ENCODE measurements around the gene MYPN. TPM values are rescaled to one million over a fixed set of nuclear protein-coding genes. Genes with fewer than 3 reads are reported as not detected.

MYPN gene
- polyA plus RNA-seq, 6 donors from 2014 or later, result not detected

DNA sequence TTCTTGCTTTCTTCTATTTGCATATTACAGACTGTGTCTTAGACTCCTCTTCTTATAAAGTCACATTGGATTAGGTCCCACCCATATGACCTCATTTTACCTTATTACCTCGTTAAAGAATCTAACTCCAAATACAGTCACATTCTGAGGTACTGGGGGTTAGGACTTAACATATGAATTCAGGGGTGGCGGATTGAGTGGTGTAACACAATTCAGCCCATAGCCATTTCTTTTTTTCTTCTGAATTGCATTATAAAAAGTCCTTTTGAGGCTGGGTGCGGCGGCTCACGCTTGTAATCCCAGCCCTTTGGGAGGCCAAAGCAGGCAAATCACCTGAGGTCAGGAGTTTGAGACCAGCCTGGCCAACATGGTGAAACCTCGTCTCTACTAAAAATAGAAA is 27.4 kb upstream of the MYPN start:
- H3K9me3 Mint-ChIP-seq, result no peaks in the 10 kb centered on the region
- DNase-seq (no peak), ATAC-seq (ENCODE audit: low read depth in 2 of 2) (no peak)
- H3K4me1 Mint-ChIP-seq, result no peaks in the 10 kb centered on the region
- no peak overlapping the region for H3K4me3 Mint-ChIP-seq
- H3K27ac Mint-ChIP-seq, result no peak overlapping the region
- no peaks in the 10 kb centered on the region for H3K36me3 Mint-ChIP-seq
- H3K27me3 Mint-ChIP-seq, result peaks cover 4 to 7% (median 5%) of the 10 kb centered on the region in 3 donors

DNA sequence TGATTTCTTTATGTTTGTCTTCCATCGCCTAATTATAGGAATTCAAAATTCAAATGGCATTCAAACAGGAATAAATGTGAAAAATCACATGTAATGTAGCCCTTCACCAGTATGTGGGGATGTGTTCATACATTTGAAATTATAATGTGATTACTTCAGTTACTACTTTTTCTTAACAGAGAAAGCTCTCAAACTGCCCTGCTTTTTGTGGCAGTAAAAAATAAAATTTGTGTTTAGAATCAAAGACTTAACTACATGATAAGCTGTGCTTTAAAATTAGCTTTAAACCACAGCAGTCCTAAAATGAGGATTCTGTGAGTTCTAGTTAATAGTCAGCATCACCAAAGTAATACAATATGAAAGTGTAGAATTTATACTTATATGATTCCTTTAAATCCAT is 26.4 kb upstream of the MYPN start:
- no peaks in the 10 kb centered on the region for H3K36me3 Mint-ChIP-seq
- DNase-seq (no peak), ATAC-seq (ENCODE audit: low read depth in 2 of 2) (no peak)
- H3K27ac Mint-ChIP-seq, result peak overlapping the region in 1 of 6 donors; percentile 13
- H3K9me3 Mint-ChIP-seq, result no peaks in the 10 kb centered on the region
- H3K27me3 Mint-ChIP-seq, result peaks cover 8 to 12% (median 11%) of the 10 kb centered on the region in 3 donors
- H3K4me3 Mint-ChIP-seq, result no peak overlapping the region
- no peaks in the 10 kb centered on the region for H3K4me1 Mint-ChIP-seq

GRCh38 chr10:68083953-68084352 is 25.3 kb upstream of the MYPN start:
- Mint-ChIP-seq H3K27ac (no peak overlapping the region), H3K4me3 (no peak overlapping the region), H3K36me3 (no peaks in the 10 kb centered on the region), H3K4me1 (no peaks in the 10 kb centered on the region), H3K9me3 (peaks cover 0 to 3% (median 0%) of the 10 kb centered on the region in 7 donors), H3K27me3 (peaks cover 8 to 19% (median 15%) of the 10 kb centered on the region in 3 donors)
- DNase-seq (no peak), ATAC-seq (ENCODE audit: low read depth in 2 of 2) (no peak)

DNA sequence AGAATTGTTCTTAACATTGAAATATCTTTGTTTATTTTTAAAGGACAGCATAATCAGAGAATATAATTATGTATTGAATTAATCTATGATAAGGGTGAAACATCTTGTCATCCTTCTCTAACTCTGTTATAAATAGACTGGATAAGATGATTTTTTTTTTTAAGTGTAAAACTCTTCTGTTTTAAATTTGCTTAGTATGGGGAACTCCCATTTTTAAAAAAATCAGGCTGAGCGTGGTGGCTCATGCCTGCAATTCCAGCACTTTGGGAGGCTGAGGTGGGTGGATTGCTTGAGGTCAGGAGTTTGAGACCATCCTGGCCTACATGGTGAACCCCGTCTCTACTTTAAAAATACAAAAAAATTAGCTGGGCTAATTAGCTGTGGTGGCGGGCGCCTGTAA is 24.8 kb upstream of the MYPN start:
- peaks cover 0 to 3% (median 0%) of the 10 kb centered on the region in 7 donors for H3K9me3 Mint-ChIP-seq
- H3K36me3 Mint-ChIP-seq, result no peaks in the 10 kb centered on the region
- ATAC-seq (ENCODE audit: low read depth in 2 of 2) (no peak), DNase-seq (no peak)
- H3K4me3 Mint-ChIP-seq, result no peak overlapping the region
- H3K27me3 Mint-ChIP-seq, result peaks cover 8 to 19% (median 15%) of the 10 kb centered on the region in 3 donors
- H3K4me1 Mint-ChIP-seq, result no peaks in the 10 kb centered on the region
- H3K27ac Mint-ChIP-seq, result no peak overlapping the region

GRCh38 chr10:68086011-68086410 is 23.3 kb upstream of the MYPN start:
- H3K27ac Mint-ChIP-seq, result peak overlapping the region in 1 of 6 donors; percentile 8
- H3K9me3 Mint-ChIP-seq, result peaks cover 0 to 3% (median 0%) of the 10 kb centered on the region in 7 donors
- no peak for DNase-seq
- no peaks in the 10 kb centered on the region for H3K4me1 Mint-ChIP-seq
- no peaks in the 10 kb centered on the region for H3K36me3 Mint-ChIP-seq
- H3K4me3 Mint-ChIP-seq, result no peak overlapping the region
- no peak for ATAC-seq (ENCODE audit: low read depth in 2 of 2)
- H3K27me3 Mint-ChIP-seq, result peaks cover 8 to 19% (median 15%) of the 10 kb centered on the region in 3 donors

DNA sequence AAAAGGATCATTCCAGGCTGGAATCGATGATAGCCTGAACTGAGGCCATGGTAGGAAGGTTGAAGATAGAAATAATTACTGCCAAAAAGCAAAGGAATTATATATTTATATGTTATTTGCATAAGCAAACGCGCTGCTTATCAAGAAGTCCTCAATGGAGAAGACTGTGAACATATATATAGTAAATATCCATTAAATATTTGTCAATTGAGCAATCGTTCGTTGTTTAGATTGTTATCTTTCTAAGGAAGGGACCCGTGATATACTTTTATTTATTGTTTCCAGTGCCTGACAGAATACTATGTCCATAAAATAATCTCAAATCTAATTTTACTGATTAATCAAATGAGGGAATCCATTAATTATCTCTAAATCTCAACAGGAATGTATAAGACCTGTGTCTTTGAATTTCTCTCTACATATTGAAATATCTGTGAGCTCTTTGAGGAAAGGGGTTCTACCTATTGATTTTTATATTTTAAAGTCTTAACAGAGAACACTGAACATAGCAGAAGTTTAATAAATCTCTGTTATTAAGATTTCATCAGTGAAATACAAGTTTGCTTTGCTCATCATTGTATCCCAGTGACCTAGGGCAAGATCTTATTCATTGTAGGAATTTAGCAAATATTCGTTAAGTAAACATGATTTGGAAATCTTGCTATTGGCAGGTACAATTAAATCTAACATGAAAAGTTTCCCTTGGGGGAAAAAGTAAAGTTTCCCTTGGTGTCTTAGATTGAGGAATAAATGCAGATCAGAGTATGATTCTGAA is 22.2 kb upstream of the MYPN start:
- Mint-ChIP-seq H3K27ac (no peak overlapping the region), H3K9me3 (peaks cover 0 to 3% (median 0%) of the 10 kb centered on the region in 7 donors), H3K4me3 (no peak overlapping the region), H3K4me1 (no peaks in the 10 kb centered on the region), H3K36me3 (no peaks in the 10 kb centered on the region), H3K27me3 (peaks cover 8 to 19% (median 15%) of the 10 kb centered on the region in 3 donors)
- no peak for ATAC-seq (ENCODE audit: low read depth in 2 of 2)
- DNase-seq, result no peak

DNA sequence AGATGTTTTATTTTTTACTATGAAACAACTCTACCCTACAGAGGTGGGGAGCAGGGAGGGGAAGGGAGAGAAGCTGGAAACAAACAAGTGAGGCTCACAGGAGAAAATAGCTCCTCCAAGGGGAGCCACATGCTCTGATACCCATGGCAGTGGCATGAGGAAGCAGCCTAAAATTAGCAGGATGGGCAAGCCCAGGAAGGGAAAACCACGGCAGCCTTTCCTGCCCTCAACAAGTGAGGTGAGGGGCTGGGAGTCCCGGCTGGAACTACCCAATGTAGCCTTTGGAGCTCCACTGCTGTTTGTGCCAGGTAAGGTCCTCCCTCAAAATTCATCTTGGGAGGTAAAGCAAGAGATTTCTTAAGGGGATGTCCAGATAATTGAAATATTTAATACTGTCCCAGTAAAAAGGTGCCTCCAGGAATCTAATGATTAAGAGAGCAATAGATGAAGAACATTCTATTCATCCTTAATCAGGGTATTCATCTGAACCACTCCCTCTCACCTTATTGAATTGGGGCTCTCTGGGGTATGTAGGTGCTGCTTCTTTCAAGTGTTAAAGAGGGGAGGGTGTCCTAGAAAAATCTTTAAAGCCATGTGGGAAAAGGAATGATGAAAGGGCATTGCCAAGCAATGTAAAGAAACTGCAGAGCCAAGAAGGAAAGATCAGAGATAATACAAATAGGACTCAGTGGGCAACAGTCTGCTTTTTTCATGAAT is 21.4 kb upstream of the MYPN start:
- Mint-ChIP-seq H3K4me1 (no peaks in the 10 kb centered on the region), H3K4me3 (no peak overlapping the region), H3K36me3 (no peaks in the 10 kb centered on the region), H3K9me3 (peaks cover 0 to 3% (median 0%) of the 10 kb centered on the region in 7 donors), H3K27me3 (peaks cover 8 to 14% (median 11%) of the 10 kb centered on the region in 3 donors), H3K27ac (no peak overlapping the region)
- ATAC-seq (ENCODE audit: low read depth in 2 of 2) (no peak), DNase-seq (no peak)

- H3K27ac Mint-ChIP-seq, result no peak overlapping the region
- peaks cover 8 to 12% (median 11%) of the 10 kb centered on the region in 3 donors for H3K27me3 Mint-ChIP-seq
- H3K4me1 Mint-ChIP-seq, result peaks cover 0 to 3% (median 0%) of the 10 kb centered on the region in 3 donors
- no peak for ATAC-seq (ENCODE audit: low read depth in 2 of 2)
- DNase-seq, result no peak
- no peaks in the 10 kb centered on the region for H3K36me3 Mint-ChIP-seq
- H3K9me3 Mint-ChIP-seq, result peaks cover 0 to 9% (median 3%) of the 10 kb centered on the region in 7 donors
- H3K4me3 Mint-ChIP-seq, result no peak overlapping the region
Observed at GRCh38 chr10:68088740-68089139, 20.5 kb upstream of the MYPN start.

DNA sequence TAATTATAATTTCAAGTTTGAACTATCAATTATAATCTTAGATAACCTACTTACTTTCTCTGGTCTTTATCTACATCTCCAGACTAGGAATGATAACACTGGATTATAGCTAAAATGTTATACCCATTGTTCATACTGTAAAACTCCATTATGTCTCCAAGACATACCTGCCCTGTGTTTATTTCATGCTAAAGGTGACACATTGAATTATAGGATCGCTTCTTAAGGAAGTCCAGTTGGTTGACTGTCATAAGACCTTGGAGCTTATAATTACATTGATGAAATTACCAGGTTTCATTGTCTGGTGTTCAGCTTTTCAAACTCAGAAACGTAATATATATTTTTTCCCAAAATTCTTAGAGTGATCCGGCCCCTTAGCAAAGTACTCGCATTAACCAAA is 18.7 kb upstream of the MYPN start:
- H3K27me3 Mint-ChIP-seq, result peaks cover 8 to 12% (median 11%) of the 10 kb centered on the region in 3 donors
- ATAC-seq (ENCODE audit: low read depth in 2 of 2) (no peak), DNase-seq (no peak)
- H3K27ac Mint-ChIP-seq, result no peak overlapping the region
- peaks cover 0 to 11% (median 5%) of the 10 kb centered on the region in 7 donors for H3K9me3 Mint-ChIP-seq
- H3K4me1 Mint-ChIP-seq, result peaks cover 0 to 5% (median 0%) of the 10 kb centered on the region in 3 donors
- H3K4me3 Mint-ChIP-seq, result no peak overlapping the region
- H3K36me3 Mint-ChIP-seq, result no peaks in the 10 kb centered on the region

GRCh38 chr10:68092512-68092911 is 16.8 kb upstream of the MYPN start:
- H3K4me1 Mint-ChIP-seq, result peaks cover 0 to 5% (median 0%) of the 10 kb centered on the region in 3 donors
- DNase-seq (no peak), ATAC-seq (ENCODE audit: low read depth in 2 of 2) (no peak)
- H3K9me3 Mint-ChIP-seq, result peaks cover 0 to 11% (median 5%) of the 10 kb centered on the region in 7 donors
- H3K27me3 Mint-ChIP-seq, result peaks cover under 1 to 11% (median 8%) of the 10 kb centered on the region in 3 donors
- no peaks in the 10 kb centered on the region for H3K36me3 Mint-ChIP-seq
- H3K4me3 Mint-ChIP-seq, result no peak overlapping the region
- H3K27ac Mint-ChIP-seq, result no peak overlapping the region

DNA sequence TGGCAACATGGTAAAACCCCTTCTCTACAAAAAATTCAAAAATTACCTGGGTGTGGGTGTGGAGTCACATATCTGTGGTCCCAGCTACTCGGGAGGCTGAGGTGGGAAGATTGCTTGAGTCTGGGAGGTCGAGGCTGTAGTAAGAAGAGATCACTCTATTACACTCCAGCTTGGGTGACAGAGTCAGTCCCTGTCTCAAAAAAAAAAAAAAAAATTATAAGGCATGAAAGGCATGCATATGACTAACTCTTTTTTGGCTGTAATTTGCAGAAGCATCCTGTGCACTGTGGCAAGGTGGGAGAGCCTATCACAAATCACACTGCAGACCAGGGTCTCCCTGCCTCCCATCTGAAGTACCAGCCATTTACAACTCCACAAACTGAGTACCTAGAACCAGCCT is 14.1 kb upstream of the MYPN start:
- Mint-ChIP-seq H3K4me3 (no peak overlapping the region), H3K27me3 (no peaks in the 10 kb centered on the region), H3K4me1 (peaks cover 0 to 5% (median 0%) of the 10 kb centered on the region in 3 donors), H3K27ac (peak overlapping the region in 1 of 6 donors; percentile 80), H3K36me3 (no peaks in the 10 kb centered on the region), H3K9me3 (peaks cover 0 to 11% (median 5%) of the 10 kb centered on the region in 7 donors)
- ATAC-seq (ENCODE audit: low read depth in 2 of 2) (no peak), DNase-seq (no peak)

DNA sequence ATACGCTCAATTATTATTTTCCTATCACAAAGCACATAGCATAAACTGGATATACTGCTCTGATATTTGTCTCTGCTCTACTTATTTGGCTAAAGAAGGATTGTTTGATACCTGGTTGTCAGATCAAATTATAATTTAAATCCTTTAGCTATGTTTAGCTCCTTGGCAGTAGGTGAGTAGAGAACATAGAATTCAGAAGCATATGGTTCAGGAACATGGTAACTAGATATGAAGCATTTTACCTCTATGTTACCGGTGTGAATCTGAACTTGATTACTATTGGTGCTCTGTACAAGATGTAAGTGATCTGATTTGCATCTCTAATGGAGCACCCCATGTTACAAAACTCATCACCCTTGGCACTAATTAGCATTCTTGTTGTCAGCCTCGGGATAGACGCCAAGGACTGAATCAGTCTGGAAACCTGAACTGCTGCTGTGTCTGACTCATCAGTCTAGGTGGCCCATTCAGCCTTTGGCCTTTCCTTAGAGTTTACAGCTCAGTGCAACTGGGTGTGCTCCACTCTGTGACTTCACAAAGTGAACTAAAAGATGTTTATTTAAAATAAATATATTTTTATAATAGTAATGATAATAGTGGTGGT is 12.3 kb upstream of the MYPN start:
- no peak overlapping the region for H3K27ac Mint-ChIP-seq
- no peak overlapping the region for H3K4me3 Mint-ChIP-seq
- H3K4me1 Mint-ChIP-seq, result peaks cover 0 to 7% (median 0%) of the 10 kb centered on the region in 3 donors
- H3K27me3 Mint-ChIP-seq, result no peaks in the 10 kb centered on the region
- H3K9me3 Mint-ChIP-seq, result peaks cover 0 to 11% (median 5%) of the 10 kb centered on the region in 7 donors
- no peaks in the 10 kb centered on the region for H3K36me3 Mint-ChIP-seq
- DNase-seq, result no peak
- no peak for ATAC-seq (ENCODE audit: low read depth in 2 of 2)

GRCh38 chr10:68099736-68100135 is 9.6 kb upstream of the MYPN start:
- peaks cover 0 to 2% (median 0%) of the 10 kb centered on the region in 7 donors for H3K9me3 Mint-ChIP-seq
- DNase-seq, result no peak
- no peak overlapping the region for H3K4me3 Mint-ChIP-seq
- no peak overlapping the region for H3K27ac Mint-ChIP-seq
- no peak for ATAC-seq (ENCODE audit: low read depth in 2 of 2)
- no peaks in the 10 kb centered on the region for H3K27me3 Mint-ChIP-seq
- peaks cover 0 to 2% (median 0%) of the 10 kb centered on the region in 3 donors for H3K4me1 Mint-ChIP-seq
- H3K36me3 Mint-ChIP-seq, result no peaks in the 10 kb centered on the region

All from naive B cell (primary cell).